LNCaP clone FGC (cell line): ENCODE results near the gene TRABD2A.

Experiments
- DNase-seq: peaks from one replicate; pipeline ENCODE4 v3.0.0-alpha.2; 2011; ENCODE audit warnings: low read depth
- H3K4me3 ChIP-seq: 2 replicates; pipeline ENCODE4 v1.5.1; 2011; ENCODE audit warnings: mild to moderate bottlenecking, low read depth, low read length, control low read depth
- TF ChIP-seq, protein P1 (sequence below): IDR thresholded peaks from 2 replicates; pipeline ENCODE4 v1.5.1; 2012; ENCODE audit warnings: mild to moderate bottlenecking; ENCODE audit not compliant: control insufficient read depth, insufficient read depth; ENCODE audit errors: extremely low read depth

TRABD2A gene

DNA sequence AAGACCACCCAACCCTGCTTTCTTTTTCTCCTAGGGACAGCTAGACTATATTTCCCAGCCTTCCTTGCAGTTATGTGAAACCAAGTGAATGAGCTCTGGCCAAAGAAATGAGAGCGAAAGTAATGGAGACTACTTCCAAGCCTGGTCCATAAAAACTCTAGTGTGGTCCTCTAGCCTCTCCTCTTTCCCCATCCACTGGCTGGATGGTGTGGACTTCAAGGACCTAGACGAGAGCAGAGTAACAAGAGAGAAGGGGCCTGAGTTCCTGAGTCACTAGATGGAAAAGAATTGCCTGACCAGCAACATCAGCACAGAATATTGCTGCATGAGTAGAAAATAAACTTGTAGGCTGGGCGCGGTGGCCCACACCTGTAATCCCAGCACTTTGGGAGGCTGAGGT is 21.6 kb upstream of the TRABD2A start:
- TF ChIP-seq, protein P1, sequence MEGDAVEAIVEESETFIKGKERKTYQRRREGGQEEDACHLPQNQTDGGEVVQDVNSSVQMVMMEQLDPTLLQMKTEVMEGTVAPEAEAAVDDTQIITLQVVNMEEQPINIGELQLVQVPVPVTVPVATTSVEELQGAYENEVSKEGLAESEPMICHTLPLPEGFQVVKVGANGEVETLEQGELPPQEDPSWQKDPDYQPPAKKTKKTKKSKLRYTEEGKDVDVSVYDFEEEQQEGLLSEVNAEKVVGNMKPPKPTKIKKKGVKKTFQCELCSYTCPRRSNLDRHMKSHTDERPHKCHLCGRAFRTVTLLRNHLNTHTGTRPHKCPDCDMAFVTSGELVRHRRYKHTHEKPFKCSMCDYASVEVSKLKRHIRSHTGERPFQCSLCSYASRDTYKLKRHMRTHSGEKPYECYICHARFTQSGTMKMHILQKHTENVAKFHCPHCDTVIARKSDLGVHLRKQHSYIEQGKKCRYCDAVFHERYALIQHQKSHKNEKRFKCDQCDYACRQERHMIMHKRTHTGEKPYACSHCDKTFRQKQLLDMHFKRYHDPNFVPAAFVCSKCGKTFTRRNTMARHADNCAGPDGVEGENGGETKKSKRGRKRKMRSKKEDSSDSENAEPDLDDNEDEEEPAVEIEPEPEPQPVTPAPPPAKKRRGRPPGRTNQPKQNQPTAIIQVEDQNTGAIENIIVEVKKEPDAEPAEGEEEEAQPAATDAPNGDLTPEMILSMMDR: no peak
- H3K4me3 ChIP-seq: no peak overlapping the region
- DNase-seq: no peak

GRCh38 chr2:84901593-84902120 is 20.8 kb upstream of the TRABD2A start:
- TF ChIP-seq, protein P1: no peak
- H3K4me3 ChIP-seq: no peak overlapping the region
- DNase-seq: no peak

GRCh38 chr2:84900971-84901370 is 20.1 kb upstream of the TRABD2A start:
- no peak for DNase-seq
- no peak overlapping the region for H3K4me3 ChIP-seq
- TF ChIP-seq, protein P1: no peak

GRCh38 chr2:84899304-84900204 is 18.7 kb upstream of the TRABD2A start:
- TF ChIP-seq, protein P1: no peak
- no peak for DNase-seq
- H3K4me3 ChIP-seq: no peak overlapping the region

GRCh38 chr2:84897773-84898172 is 16.9 kb upstream of the TRABD2A start:
- TF ChIP-seq, protein P1: no peak
- DNase-seq: no peak
- H3K4me3 ChIP-seq: no peak overlapping the region

GRCh38 chr2:84896567-84896966 is 15.7 kb upstream of the TRABD2A start:
- DNase-seq: no peak
- TF ChIP-seq, protein P1: no peak

More at GRCh38 chr2:84896567-84896966, 15.7 kb upstream of the TRABD2A start:
- H3K4me3 ChIP-seq: no peak overlapping the region
